KMS-11 (cell line): ENCODE measurements around the gene NME8.

Experiments used
- H2AFZ ChIP-seq: fragments of 200-600 bp; sonication (generic); 2 replicates; pipeline ENCODE4 v1.6.1; 2016; ENCODE audit warnings: antibody characterized with exemption, mixed run types, low read depth
- H3K27ac ChIP-seq: fragments of 200-600 bp; sonication (generic); 2 replicates; pipeline ENCODE4 v1.6.1; 2016; ENCODE audit warnings: mild to moderate bottlenecking, mixed run types
- H3K27me3 ChIP-seq: fragments of 200-600 bp; sonication (generic); 2 replicates; pipeline ENCODE4 v1.6.1; 2017; ENCODE audit warnings: mild to moderate bottlenecking, low read depth, mixed run types, moderate library complexity; ENCODE audit not compliant: insufficient read depth
- H3K36me3 ChIP-seq: fragments of 200-600 bp; sonication (generic); 2 replicates; pipeline ENCODE4 v1.6.1; 2017; ENCODE audit warnings: mild to moderate bottlenecking, mixed run types; ENCODE audit not compliant: insufficient read depth
- H3K4me1 ChIP-seq: fragments of 200-600 bp; sonication (generic); 2 replicates; pipeline ENCODE4 v1.6.1; 2016; ENCODE audit warnings: mild to moderate bottlenecking, low read depth, mixed run types; ENCODE audit not compliant: poor library complexity, severe bottlenecking
- H3K4me2 ChIP-seq: fragments of 200-600 bp; sonication (generic); 2 replicates; pipeline ENCODE4 v1.7.0; 2016; ENCODE audit warnings: mild to moderate bottlenecking, mixed run types
- H3K4me3 ChIP-seq: fragments of 200-600 bp; sonication (generic); IDR thresholded peaks from 2 replicates; pipeline ENCODE4 v1.6.1; 2017; ENCODE audit warnings: low read depth, low read length, mixed read lengths; ENCODE audit not compliant: insufficient read depth
- H3K79me2 ChIP-seq: fragments of 200-600 bp; sonication (generic); 2 replicates; pipeline ENCODE4 v1.6.1; 2016; ENCODE audit warnings: low read depth, mixed run types; ENCODE audit not compliant: insufficient read depth
- H3K9ac ChIP-seq: fragments of 200-600 bp; sonication (generic); 2 replicates; pipeline ENCODE4 v1.6.1; 2016; ENCODE audit warnings: mild to moderate bottlenecking, mixed run types
- H4K20me1 ChIP-seq: fragments of 200-600 bp; sonication (generic); 2 replicates; pipeline ENCODE4 v1.6.1; 2016; ENCODE audit warnings: mild to moderate bottlenecking, mixed run types; ENCODE audit not compliant: insufficient read depth
- CTCF ChIP-seq: fragments of 200-600 bp; sonication (generic); conservative IDR thresholded peaks from 2 replicates; pipeline ENCODE4 v1.6.1; 2017; ENCODE audit warnings: low read depth, mild to moderate bottlenecking, antibody characterized with exemption, low read length, moderate library complexity, mixed read lengths

Gene NME8

GRCh38 chr7:37947941-37948210 lies 99.5 kb downstream of the NME8 start:
- Histone ChIP-seq H3K4me2 (no peak overlapping the region), H3K36me3 (no peaks in the 10 kb centered on the region), H3K27ac (no peak overlapping the region), H3K4me3 (no peak overlapping the region), H3K27me3 (no peaks in the 10 kb centered on the region), H2AFZ (no peak overlapping the region), H3K4me1 (peaks cover 12% of the 10 kb centered on the region), H4K20me1 (no peaks in the 10 kb centered on the region; the same call in 1 of the 2 replicates), H3K79me2 (peaks cover 5% of the 10 kb centered on the region; the same call in 1 of the 2 replicates), H3K9ac (no peak overlapping the region)
- TF ChIP-seq CTCF: no peak
